D721Med (cell line): ENCODE results near the gene PDE3A.

Experiments
- DNase-seq: peaks from one replicate; pipeline ENCODE4 v3.0.0; 2011; ENCODE audit warnings: low spot score; ENCODE audit not compliant: insufficient read length
- FAIRE-seq: peaks from 2 replicates; lab custom pipeline; 2011; peaks lifted over from hg19 to GRCh38; lab: Jason Lieb, UNC
- TF ChIP-seq, protein P1 (sequence below): IDR thresholded peaks from 2 replicates; pipeline ENCODE4 v1.5.1; 2012; ENCODE audit warnings: mild to moderate bottlenecking, control low read depth; ENCODE audit not compliant: insufficient read depth; ENCODE audit errors: missing control alignments

The PDE3A gene

DNA sequence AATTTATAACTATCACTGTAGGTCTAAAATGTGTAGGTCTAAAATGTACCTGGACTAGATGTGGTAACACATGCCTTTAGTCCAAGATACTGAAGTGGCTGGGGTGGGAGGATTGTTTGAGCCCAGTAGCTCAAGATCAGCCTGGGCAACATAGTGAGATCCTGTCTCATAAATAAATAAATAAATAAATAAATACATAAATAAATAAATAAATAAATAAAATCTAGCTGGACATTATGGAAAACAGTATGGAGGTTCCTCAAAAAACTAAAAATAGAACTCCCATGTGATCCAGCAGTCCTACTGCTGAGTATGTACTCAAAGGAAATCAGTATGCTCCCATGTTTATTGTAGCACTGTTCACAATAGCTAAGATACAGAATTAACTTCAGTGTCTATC lies 24.0 kb downstream of the PDE3A start:
- DNase-seq (no peak), FAIRE-seq (no peak)
- TF ChIP-seq, protein P1, sequence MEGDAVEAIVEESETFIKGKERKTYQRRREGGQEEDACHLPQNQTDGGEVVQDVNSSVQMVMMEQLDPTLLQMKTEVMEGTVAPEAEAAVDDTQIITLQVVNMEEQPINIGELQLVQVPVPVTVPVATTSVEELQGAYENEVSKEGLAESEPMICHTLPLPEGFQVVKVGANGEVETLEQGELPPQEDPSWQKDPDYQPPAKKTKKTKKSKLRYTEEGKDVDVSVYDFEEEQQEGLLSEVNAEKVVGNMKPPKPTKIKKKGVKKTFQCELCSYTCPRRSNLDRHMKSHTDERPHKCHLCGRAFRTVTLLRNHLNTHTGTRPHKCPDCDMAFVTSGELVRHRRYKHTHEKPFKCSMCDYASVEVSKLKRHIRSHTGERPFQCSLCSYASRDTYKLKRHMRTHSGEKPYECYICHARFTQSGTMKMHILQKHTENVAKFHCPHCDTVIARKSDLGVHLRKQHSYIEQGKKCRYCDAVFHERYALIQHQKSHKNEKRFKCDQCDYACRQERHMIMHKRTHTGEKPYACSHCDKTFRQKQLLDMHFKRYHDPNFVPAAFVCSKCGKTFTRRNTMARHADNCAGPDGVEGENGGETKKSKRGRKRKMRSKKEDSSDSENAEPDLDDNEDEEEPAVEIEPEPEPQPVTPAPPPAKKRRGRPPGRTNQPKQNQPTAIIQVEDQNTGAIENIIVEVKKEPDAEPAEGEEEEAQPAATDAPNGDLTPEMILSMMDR = no peak

DNA sequence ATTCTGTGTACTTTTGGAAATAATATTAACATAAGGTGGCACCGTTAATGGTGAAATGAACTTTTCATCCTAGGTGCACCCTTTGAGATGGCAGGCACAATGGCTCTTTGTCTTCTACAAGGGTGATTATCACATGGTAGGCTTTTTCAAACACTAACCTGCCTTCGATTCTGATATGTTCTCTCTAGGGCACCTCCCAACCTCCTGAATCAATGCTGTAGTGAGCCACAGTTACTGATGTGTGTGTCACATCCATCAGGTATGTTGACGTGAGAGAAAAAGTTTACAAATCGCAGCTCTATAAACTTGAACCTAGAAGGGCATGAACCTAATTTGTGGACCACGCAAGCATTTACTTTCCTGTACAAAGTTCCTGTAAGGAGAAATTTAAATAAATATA lies 25.4 kb downstream of the PDE3A start:
- no peak for FAIRE-seq
- DNase-seq = no peak
- TF ChIP-seq, protein P1 = no peak

DNA sequence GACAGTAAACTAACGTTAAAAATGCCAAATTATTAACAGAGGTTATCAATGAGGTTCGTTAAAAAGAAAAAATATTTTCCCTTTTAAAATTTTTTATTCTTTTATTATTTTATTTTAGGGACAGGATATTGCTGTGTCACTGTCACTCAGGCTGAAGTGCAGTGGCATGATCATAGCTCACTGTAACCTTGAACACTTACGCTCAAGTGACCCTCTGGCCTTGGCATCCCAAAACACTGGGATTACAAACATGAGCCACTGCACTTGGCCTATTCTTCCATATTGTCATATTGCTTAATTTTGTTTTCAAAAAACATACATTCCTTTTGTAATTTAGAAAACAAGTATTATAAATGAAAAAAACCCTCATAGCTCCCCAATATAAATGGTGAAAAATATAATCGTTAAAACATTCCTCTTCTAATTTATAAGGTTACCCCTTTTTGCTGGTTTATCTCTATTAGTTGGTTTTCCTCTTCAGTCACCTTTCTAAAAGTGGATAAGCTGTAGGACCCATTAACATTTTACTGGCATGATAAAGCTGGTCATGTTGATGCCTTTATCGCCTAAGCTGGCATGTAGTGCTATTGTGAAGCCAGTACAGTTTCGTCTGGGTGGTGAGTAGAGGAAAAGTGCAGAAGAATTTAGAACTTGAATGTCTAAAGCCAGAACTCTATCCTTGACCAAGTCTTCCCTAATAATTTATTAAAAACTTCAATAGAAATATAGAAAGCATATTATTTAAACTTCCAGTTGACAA lies 27.6 kb downstream of the PDE3A start:
- TF ChIP-seq, protein P1 = no peak
- FAIRE-seq (no peak), DNase-seq (no peak)

DNA sequence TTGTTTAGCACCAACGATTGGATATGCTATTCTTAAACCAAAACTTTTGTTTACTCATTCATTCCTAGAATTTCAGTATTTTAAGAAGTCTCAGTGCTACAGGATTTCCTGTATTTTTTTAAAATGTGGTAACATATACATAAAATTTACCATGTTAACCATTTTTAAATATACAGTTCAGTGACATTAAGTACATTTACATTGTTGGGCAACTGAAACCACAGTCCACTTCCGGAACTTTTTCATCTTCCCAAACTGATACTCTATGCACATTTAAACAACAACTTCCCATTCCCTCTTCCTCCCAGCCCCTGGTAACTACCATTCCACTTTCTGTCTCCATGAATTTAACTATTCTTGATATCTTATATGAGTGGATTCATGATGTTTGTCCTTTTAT lies 30.3 kb downstream of the PDE3A start:
- TF ChIP-seq, protein P1 = no peak
- FAIRE-seq (no peak), DNase-seq (no peak)

DNA sequence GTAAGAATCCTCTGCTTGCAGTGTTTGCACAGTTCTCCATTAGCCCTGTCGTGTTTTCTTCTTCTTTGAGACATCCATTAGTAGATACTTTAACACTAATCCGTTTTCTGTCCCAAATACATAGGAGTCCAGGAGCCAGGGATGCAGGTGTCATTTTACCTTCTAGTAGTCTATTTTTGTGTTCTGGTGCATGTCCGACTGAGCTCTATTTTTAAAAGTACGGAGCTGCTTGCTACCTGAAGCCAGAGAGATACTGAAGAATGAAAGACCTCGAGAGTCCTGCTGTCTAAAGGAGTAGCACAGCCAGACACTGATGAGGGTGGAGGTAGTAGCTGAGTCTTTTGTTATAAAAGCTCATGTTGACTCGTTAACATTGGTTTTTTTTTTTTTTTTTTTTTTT lies 31.7 kb downstream of the PDE3A start:
- TF ChIP-seq, protein P1 = no peak
- FAIRE-seq = no peak

DNA sequence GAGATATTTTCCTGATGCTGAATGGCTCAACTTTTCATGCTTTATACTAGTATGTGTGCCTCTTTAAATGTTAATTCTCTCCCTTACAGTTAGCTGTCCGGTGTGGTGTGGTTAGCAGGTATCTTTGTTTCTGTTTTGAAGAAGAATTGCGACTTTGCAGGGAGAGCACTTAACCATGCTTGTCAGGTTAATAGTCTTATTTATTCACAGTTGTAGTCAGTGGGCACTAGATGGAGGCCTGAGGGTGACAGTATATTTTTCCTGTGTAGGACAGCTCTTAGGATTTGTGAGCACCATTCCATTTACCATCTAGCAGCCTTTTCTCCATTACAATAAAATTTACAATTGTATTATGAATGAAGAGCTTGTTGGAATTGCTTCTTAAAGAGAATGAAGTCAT lies 34.9 kb downstream of the PDE3A start:
- TF ChIP-seq, protein P1 = no peak
- no peak for FAIRE-seq
- DNase-seq = no peak

More for the DNA sequence above, 31.7 kb downstream of the PDE3A start:
- DNase-seq = no peak
